SK-N-SH (cell line): ENCODE results near the gene SFSWAP. TPM values are rescaled to one million over a fixed set of nuclear protein-coding genes. Genes with fewer than 3 reads are reported as not detected.

ENCODE experiments used
- CTCF ChIA-PET: fragments of 300-600, 350-600 bp; formaldehyde crosslinking; extraction: SDS; loops from one replicate; lab custom pipeline; 2021; lab: Yijun Ruan, JAX
- POLR2A ChIA-PET: fragments of 350-600 bp; sonication (Branson Sonifier 250); formaldehyde crosslinking; extraction: SDS; loops from one replicate; lab custom pipeline; 2020; ENCODE audit warnings: antibody characterized with exemption, inconsistent platforms; lab: Yijun Ruan, JAX
- DNase-seq: peaks from one replicate; pipeline ENCODE4 v3.0.0; 2012
- H2AFZ ChIP-seq: fragments of 200-600 bp; sonication (generic); 2 replicates; pipeline ENCODE4 v1.8.1; 2016; ENCODE audit warnings: antibody characterized with exemption, mild to moderate bottlenecking, low read depth
- H3F3A ChIP-seq: fragments of 200-600 bp; sonication (generic); replicated peaks from 2 replicates; pipeline ENCODE3; 2016; ENCODE audit warnings: antibody characterized with exemption, mild to moderate bottlenecking; ENCODE audit not compliant: insufficient read depth
- H3K27ac ChIP-seq, 2 experiments: fragments of 200-500 bp in 1 of 2; fragments of 200-600 bp in 1 of 2; sonication (Bioruptor generic) in 1 of 2; sonication (generic), shearing (Covaris generic) in 1 of 2; 2 replicates each; pipeline versions ENCODE4 v1.5.1 to v1.6.1; 2014 to 2016; ENCODE audit warnings: low read depth in 2 of 2, inconsistent platforms in 1 of 2, low read length in 1 of 2, mild to moderate bottlenecking in 1 of 2, mixed read lengths in 1 of 2
- H3K27me3 ChIP-seq: fragments of 200-600 bp; sonication (generic), shearing (Covaris generic); 2 replicates; pipeline ENCODE4 v1.6.1; 2016; ENCODE audit warnings: mixed run types; ENCODE audit not compliant: insufficient read depth
- H3K36me3 ChIP-seq, 2 experiments: fragments of 200-500 bp in 1 of 2; fragments of 200-600 bp in 1 of 2; sonication (Bioruptor generic) in 1 of 2; sonication (generic) in 1 of 2; replicated peaks in 1 of 2; 2 replicates each; pipeline versions ENCODE3 to v1.5.1; 2014 to 2016; ENCODE audit warnings: low read length in 1 of 2, mild to moderate bottlenecking in 1 of 2; ENCODE audit not compliant: insufficient read depth in 2 of 2, control insufficient read depth in 1 of 2
- H3K4me1 ChIP-seq, 2 experiments: fragments of 200-500 bp in 1 of 2; fragments of 200-600 bp in 1 of 2; sonication (Bioruptor generic) in 1 of 2; sonication (generic), shearing (Covaris generic) in 1 of 2; 2 replicates each; pipeline versions ENCODE4 v1.5.1 to v1.6.1; 2014 to 2016; ENCODE audit warnings: low read depth in 1 of 2, low read length in 1 of 2, mixed run types in 1 of 2; ENCODE audit not compliant: insufficient read depth in 2 of 2, control insufficient read depth in 1 of 2
- H3K4me2 ChIP-seq: fragments of 200-600 bp; sonication (generic), shearing (Covaris generic); 2 replicates; pipeline ENCODE4 v1.6.1; 2017; ENCODE audit warnings: mixed run types
- H3K4me3 ChIP-seq, 2 experiments: fragments of 200-500 bp in 1 of 2; fragments of 200-600 bp in 1 of 2; sonication (Bioruptor generic) in 1 of 2; sonication (generic), shearing (Covaris generic) in 1 of 2; 2 replicates each; pipeline versions ENCODE4 v1.5.1 to v1.8.1; 2014 to 2016; ENCODE audit warnings: low read depth in 2 of 2, inconsistent platforms in 1 of 2, low read length in 1 of 2, mild to moderate bottlenecking in 1 of 2, mixed read lengths in 1 of 2, moderate library complexity in 1 of 2
- H3K79me2 ChIP-seq: fragments of 200-600 bp; sonication (generic); 2 replicates; pipeline ENCODE4 v1.8.1; 2017; ENCODE audit warnings: mild to moderate bottlenecking; ENCODE audit not compliant: insufficient read depth
- H3K9ac ChIP-seq: fragments of 200-600 bp; sonication (generic); 2 replicates; pipeline ENCODE4 v1.6.1; 2017; ENCODE audit warnings: mixed run types
- H3K9me2 ChIP-seq: fragments of 200-600 bp; sonication (generic); 2 replicates; pipeline ENCODE4 v1.6.1; 2017; ENCODE audit warnings: mixed run types
- H3K9me3 ChIP-seq: fragments of 200-600 bp; sonication (generic); 2 replicates; pipeline ENCODE4 v1.6.1; 2017; ENCODE audit warnings: mixed run types, mild to moderate bottlenecking, moderate library complexity
- H4K20me1 ChIP-seq: fragments of 200-600 bp; sonication (generic); 2 replicates; pipeline ENCODE4 v1.6.1; 2017; ENCODE audit warnings: mild to moderate bottlenecking, mixed run types; ENCODE audit not compliant: insufficient read depth
- CHD2 ChIP-seq: fragments of 150-350 bp; IDR thresholded peaks from 2 replicates; pipeline ENCODE4 v1.6.1; 2018; ENCODE audit warnings: low read length; ENCODE audit not compliant: partially characterized antibody
- FOSL2 ChIP-seq: IDR thresholded peaks from 2 replicates; pipeline ENCODE4 v1.4.0; 2012; ENCODE audit warnings: low read depth, mild to moderate bottlenecking, moderate library complexity, borderline replicate concordance
- GABPA ChIP-seq: IDR thresholded peaks from 2 replicates; pipeline ENCODE4 v1.4.0; 2012; ENCODE audit warnings: low read depth, mild to moderate bottlenecking
- JUND ChIP-seq: IDR thresholded peaks from 2 replicates; pipeline ENCODE4 v1.4.0; 2012
- MXI1 ChIP-seq: IDR thresholded peaks from 2 replicates; pipeline ENCODE4 v1.6.1; 2012; ENCODE audit warnings: mild to moderate bottlenecking, low read depth, low read length, improper control_type of control experiment
- NRF1 ChIP-seq: IDR thresholded peaks from 2 replicates; pipeline ENCODE4 v1.6.1; 2012; ENCODE audit warnings: low read depth, mild to moderate bottlenecking, low read length
- RFX5 ChIP-seq: IDR thresholded peaks from 2 replicates; pipeline ENCODE4 v1.6.1; 2012; ENCODE audit warnings: mild to moderate bottlenecking, improper control_type of control experiment, low read length
- SIN3A ChIP-seq: IDR thresholded peaks from 2 replicates; pipeline ENCODE4 v1.6.1; 2012; ENCODE audit warnings: low read depth, mild to moderate bottlenecking, low read length, moderate library complexity, borderline replicate concordance
- TAF1 ChIP-seq: IDR thresholded peaks from 2 replicates; pipeline ENCODE4 v1.6.1; 2012; ENCODE audit warnings: low read depth, mild to moderate bottlenecking, low read length, moderate library complexity, borderline replicate concordance
- TCF12 ChIP-seq: IDR thresholded peaks from 2 replicates; pipeline ENCODE4 v1.4.0; 2012
- TEAD4 ChIP-seq: IDR thresholded peaks from 2 replicates; pipeline ENCODE4 v1.4.0; 2012; ENCODE audit warnings: mild to moderate bottlenecking, borderline replicate concordance; ENCODE audit not compliant: insufficient read depth
- YY1 ChIP-seq: IDR thresholded peaks from 2 replicates; pipeline ENCODE4 v1.4.0; 2012; ENCODE audit warnings: low read depth, mild to moderate bottlenecking
- WGBS: methylation state at CpG from one replicate; pipeline ENCODE4 v1.1.6; 2017; ENCODE audit warnings: low lambda C conversion rate; 5-methylcytosine and 5-hydroxymethylcytosine counted together
- polyA plus RNA-seq, 3 experiments: library from polyadenylated mRNA; depleted of rRNA; stranded (reverse); fragments of >200 nt; gene quantifications; 2 replicates each; pipeline ENCODE4 v1.2.3, GENCODE V29; 2012
- TF ChIP-seq, protein P1 (sequence below): IDR thresholded peaks from 2 replicates; pipeline ENCODE4 v1.4.0; 2012; ENCODE audit warnings: low read depth

The SFSWAP gene
- polyA plus RNA-seq, 1 of the 3 experiments (the other 2 are of a cell fraction), result 27.9 TPM

DNA sequence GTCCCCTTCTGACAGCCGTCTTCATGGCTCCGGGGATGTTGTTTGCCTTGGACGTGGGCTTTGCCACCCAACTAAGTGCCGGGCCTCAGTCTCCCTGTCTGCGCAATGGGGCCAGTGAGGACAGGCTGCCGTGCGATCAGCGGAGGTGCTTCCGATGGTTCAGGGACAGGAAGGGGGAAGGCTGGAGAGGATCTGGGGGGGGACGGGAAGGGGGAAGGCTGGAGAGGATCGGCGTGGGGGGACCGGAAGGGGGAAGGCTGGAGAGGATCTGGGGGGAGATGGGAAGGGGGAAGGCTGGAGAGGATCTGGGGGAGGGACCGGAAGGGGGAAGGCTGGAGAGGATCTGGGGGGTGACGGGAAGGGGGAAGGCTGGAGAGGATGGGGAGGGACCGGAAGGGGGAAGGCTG is 120.7 kb downstream of the SFSWAP start:
- H3K9me3 ChIP-seq, result no peaks in the 10 kb centered on the region
- peak overlapping the region; percentile 54 to 73 for H3K4me3 ChIP-seq
- CTCF ChIA-PET, result interaction anchor here (1.5 to 4.1 kb wide), 2 partner anchors 81 to 916 kb away, joined by 3 to 21 read pairs; no protein-coding TSS in a partner anchor
- no peaks in the 10 kb centered on the region for H3K79me2 ChIP-seq
- WGBS, result 55% methylated on average over 15 of the region's 16 CpGs
- H3F3A ChIP-seq, result no peaks in the 10 kb centered on the region
- H4K20me1 ChIP-seq, result no peaks in the 10 kb centered on the region
- no peak for TF ChIP-seq JUND
- TF ChIP-seq MXI1, result no peak
- TF ChIP-seq GABPA, result peak; percentile 61; the same call in 1 of the 2 replicates
- TF ChIP-seq, protein P1, sequence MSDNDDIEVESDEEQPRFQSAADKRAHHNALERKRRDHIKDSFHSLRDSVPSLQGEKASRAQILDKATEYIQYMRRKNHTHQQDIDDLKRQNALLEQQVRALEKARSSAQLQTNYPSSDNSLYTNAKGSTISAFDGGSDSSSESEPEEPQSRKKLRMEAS, result no peak
- TF ChIP-seq, all 33 proteins: peak for 1
- peaks cover 3 to 35% of the 10 kb centered on the region in 2 experiments; a peak in 1 of 4 replicates for H3K4me1 ChIP-seq
- no peaks in the 10 kb centered on the region for H3K36me3 ChIP-seq
- no peaks in the 10 kb centered on the region for H3K9me2 ChIP-seq
- POLR2A ChIA-PET, result no interaction called here
- no peak for DNase-seq
- peak overlapping the region; percentile 91 for H3K4me2 ChIP-seq
- peak overlapping the region; percentile 47 to 50; a peak in 3 of 4 replicates for H3K27ac ChIP-seq
- no peak overlapping the region for H3K9ac ChIP-seq
- no peak overlapping the region for H2AFZ ChIP-seq
- no peaks in the 10 kb centered on the region for H3K27me3 ChIP-seq

DNA sequence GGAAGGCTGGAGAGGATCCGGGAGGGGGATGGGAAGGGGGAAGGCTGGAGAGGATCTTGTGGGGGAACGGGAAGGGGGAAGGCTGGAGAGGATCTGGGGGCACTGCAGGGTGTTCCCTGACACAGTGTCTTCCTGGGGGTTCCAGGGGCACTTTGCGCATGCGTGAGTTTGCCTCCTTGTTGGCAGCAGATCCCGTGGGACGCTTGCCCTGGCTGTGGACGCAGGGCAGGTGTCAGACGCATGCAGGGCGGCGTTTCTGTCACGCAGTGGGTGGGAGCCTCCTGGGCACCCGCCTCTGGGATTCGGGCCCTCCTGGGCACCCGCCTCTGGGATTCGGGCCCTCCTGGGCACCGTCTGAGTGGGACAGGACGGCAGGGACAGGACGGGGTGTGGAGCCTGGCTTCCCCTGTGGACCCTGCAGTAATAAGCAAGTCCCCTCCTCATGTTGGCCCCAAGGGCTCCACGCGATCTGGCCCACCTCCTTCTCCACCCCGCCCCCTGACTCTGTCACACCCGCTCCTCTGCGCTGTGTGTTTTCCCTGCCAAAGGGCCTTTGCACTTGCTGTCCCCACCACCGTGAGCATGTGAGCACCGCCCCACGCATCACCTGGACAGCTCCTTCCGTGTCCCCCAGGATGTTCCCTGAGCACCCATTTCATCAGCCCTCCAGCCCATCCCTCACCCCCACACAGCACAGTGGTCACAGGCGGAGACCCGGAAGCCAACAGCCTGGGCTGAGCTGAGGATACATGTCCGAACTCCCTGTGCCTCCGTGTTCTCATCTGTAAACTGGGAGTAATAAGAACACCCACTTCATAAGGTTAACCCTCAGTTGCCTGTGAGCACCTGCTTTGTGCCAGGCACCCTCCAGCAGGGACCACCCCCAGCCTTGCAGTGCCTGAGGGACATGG is 121.7 kb downstream of the SFSWAP start:
- Histone ChIP-seq H4K20me1 (no peaks in the 10 kb centered on the region), H3K9me2 (no peaks in the 10 kb centered on the region), H3K4me1 (peaks cover 3 to 37% of the 10 kb centered on the region in 2 experiments; a peak in 1 of 4 replicates), H3K27me3 (no peaks in the 10 kb centered on the region), H2AFZ (no peak overlapping the region), H3K36me3 (no peaks in the 10 kb centered on the region), H3K79me2 (no peaks in the 10 kb centered on the region), H3K4me3 (peak overlapping the region in 1 of 2 experiments; percentile 43; a peak in 2 of 4 replicates), H3F3A (no peaks in the 10 kb centered on the region), H3K4me2 (peak overlapping the region; percentile 74), H3K9me3 (no peaks in the 10 kb centered on the region), H3K9ac (no peak overlapping the region), H3K27ac (peak overlapping the region; percentile 28 to 46; a peak in 3 of 4 replicates)
- TF ChIP-seq TCF12 (no peak), NRF1 (peak; percentile 67)
- 41% methylated on average over 24 of the region's 31 CpGs for WGBS
- POLR2A ChIA-PET, result no interaction called here
- CTCF ChIA-PET, result interaction anchor here (0.7 to 2.3 kb wide), 6 partner anchors 97 to 984 kb away, joined by 3 to 14 read pairs (median 4); partner anchors contain the start of gene PUS1
- peak; percentile 76 for DNase-seq

DNA sequence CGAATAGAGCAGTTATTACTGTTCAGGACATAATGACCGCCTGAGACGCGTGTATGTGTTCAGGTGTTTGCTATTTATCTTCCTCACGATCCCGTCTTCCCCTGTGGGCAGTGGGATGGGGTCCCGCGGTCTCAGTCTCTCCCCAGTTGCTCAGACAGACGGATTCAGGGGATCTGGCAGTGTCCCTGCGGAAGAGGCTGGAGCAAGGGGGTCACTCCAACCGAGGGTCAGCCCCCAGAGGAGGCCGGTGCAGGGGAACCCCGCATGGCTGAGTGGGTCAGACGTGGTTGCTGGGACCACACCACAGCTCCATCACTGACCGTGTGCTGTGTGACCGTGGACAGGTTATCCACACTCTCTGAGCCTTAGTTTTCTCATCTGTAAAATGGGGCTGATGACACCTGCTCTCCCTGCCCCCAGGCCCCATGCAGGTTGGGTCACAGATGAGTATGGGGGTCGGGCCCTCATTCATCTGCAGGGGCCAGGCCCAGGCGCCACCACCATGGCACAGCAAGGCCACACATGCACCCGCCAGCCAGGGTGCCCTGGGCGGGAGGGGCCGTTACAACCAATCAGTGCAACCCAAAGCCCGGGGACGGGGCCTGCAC is 122.5 kb downstream of the SFSWAP start:
- ChIA-PET POLR2A (no interaction called here), CTCF (interaction anchor here (0.7 to 3.5 kb wide), 9 partner anchors 12 to 985 kb away, joined by 3 to 15 read pairs (median 4); partner anchors contain the start of gene PUS1)
- Histone ChIP-seq H3K27ac (no peak overlapping the region), H2AFZ (no peak overlapping the region), H3K36me3 (no peaks in the 10 kb centered on the region), H3K79me2 (no peaks in the 10 kb centered on the region), H4K20me1 (no peaks in the 10 kb centered on the region)
- TF ChIP-seq CHD2 (no peak), TAF1 (no peak), GABPA (no peak), FOSL2 (no peak), TEAD4 (no peak), SIN3A (no peak), MXI1 (no peak), TCF12 (no peak), RFX5 (no peak), YY1 (no peak)
- TF ChIP-seq, all 33 proteins: peak for 0
- no peaks in the 10 kb centered on the region for H3K27me3 ChIP-seq
- 84% methylated on average over 20 of the region's 23 CpGs for WGBS
- no peak overlapping the region for H3K9ac ChIP-seq
- H3K4me2 ChIP-seq, result no peak overlapping the region
- H3K4me3 ChIP-seq, result no peak overlapping the region; a peak in 1 of 4 replicates
- no peak for DNase-seq
- no peaks in the 10 kb centered on the region for H3K9me2 ChIP-seq
- no peaks in the 10 kb centered on the region for H3F3A ChIP-seq
- no peaks in the 10 kb centered on the region for H3K9me3 ChIP-seq
- peaks cover 3 to 37% of the 10 kb centered on the region in 2 experiments; a peak in 1 of 4 replicates for H3K4me1 ChIP-seq
